Ovary (tissue), 3 donors: ENCODE measurements around the gene AP1S3.

ENCODE experiments used
- EP300 ChIP-seq: sonication (generic); formaldehyde crosslinking; IDR thresholded peaks from one replicate; pipeline ENCODE4 v1.6.1; 2017; ENCODE audit warnings: antibody characterized with exemption
- POLR2A ChIP-seq: fragments of 450-650 bp; IDR thresholded peaks from one replicate; pipeline ENCODE4 v1.6.1; 2017; ENCODE audit warnings: antibody characterized with exemption, mild to moderate bottlenecking, moderate library complexity
- TF ChIP-seq, protein P1 (sequence below), 3 donors: fragments of 450-650 bp in 2 of 3; fragments of 200-600 bp in 1 of 3; IDR thresholded peaks; one replicate each; pipeline versions ENCODE4 v1.5.1 to v1.8.0; 2016 to 2022; ENCODE audit warnings: antibody characterized with exemption in 3 of 3, mild to moderate bottlenecking in 1 of 3
- donor health status: DM: no; HTN: no; CAD: no.

DNA sequence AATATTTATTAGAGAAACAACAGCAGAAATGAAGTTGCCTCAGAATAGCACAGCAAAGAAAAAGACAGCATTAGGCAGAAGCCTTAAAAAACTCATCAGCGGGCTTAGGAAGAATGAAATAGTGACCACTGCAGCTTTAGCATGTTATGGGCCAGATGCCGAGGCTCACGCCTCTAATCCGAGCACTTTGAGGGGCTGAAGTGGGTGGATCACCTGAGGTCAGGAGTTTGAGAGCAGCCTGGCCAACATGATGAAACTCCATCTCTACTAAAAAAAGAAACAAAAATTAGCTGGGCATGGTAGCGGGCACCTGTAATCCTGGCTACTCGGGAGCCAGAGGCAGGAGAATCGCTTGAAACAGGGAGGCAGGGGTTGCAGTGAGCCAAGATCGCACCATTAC is 32.4 kb downstream of the AP1S3 start:
- TF ChIP-seq EP300 (no peak), POLR2A (no peak)
- TF ChIP-seq, protein P1, sequence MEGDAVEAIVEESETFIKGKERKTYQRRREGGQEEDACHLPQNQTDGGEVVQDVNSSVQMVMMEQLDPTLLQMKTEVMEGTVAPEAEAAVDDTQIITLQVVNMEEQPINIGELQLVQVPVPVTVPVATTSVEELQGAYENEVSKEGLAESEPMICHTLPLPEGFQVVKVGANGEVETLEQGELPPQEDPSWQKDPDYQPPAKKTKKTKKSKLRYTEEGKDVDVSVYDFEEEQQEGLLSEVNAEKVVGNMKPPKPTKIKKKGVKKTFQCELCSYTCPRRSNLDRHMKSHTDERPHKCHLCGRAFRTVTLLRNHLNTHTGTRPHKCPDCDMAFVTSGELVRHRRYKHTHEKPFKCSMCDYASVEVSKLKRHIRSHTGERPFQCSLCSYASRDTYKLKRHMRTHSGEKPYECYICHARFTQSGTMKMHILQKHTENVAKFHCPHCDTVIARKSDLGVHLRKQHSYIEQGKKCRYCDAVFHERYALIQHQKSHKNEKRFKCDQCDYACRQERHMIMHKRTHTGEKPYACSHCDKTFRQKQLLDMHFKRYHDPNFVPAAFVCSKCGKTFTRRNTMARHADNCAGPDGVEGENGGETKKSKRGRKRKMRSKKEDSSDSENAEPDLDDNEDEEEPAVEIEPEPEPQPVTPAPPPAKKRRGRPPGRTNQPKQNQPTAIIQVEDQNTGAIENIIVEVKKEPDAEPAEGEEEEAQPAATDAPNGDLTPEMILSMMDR (IDR thresholded peaks at IDR 0.05) = no peak
